ENCODE results near the gene NTRK2.

NTRK2 gene

GRCh38 chr9:84659313-84659712, 10.2 kb upstream of the NTRK2 start:
- H3K27me3 ChIP-seq (ENCODE audit: control insufficient read depth, low read length) = no peaks in the 10 kb centered on the region
- no peaks in the 10 kb centered on the region for H3K79me2 ChIP-seq (ENCODE audit: control insufficient read depth, low read length)
- no peaks in the 10 kb centered on the region for H3K9me2 ChIP-seq (replicated peaks; ENCODE audit: control insufficient read depth, low read length)
- H3F3A ChIP-seq (ENCODE audit: control insufficient read depth, insufficient read depth) = no peaks in the 10 kb centered on the region
- TF ChIP-seq EZH2phosphoT487 (IDR thresholded peaks at IDR 0.05; ENCODE audit: borderline replicate concordance, low read length) (no peak), CTCF (IDR thresholded peaks at IDR 0.05; ENCODE audit: low read depth, low read length, poor library complexity, severe bottlenecking) (no peak)
- no peak overlapping the region for H3K4me2 ChIP-seq (ENCODE audit: low read length)
- no peak overlapping the region for H3K27ac ChIP-seq (ENCODE audit: low read depth, low read length)
- no peaks in the 10 kb centered on the region for H4K20me1 ChIP-seq (ENCODE audit: control insufficient read depth, insufficient read depth, low read depth, low read length)
- no peaks in the 10 kb centered on the region for H3K9me3 ChIP-seq (ENCODE audit: control insufficient read depth, insufficient read depth, low read length)
- no peak overlapping the region for H3K4me3 ChIP-seq (ENCODE audit: low read length)
- no peaks in the 10 kb centered on the region for H3K36me3 ChIP-seq (ENCODE audit: control insufficient read depth, low read length)
- H3K4me1 ChIP-seq (ENCODE audit: control insufficient read depth, low read length) = no peaks in the 10 kb centered on the region

DNA sequence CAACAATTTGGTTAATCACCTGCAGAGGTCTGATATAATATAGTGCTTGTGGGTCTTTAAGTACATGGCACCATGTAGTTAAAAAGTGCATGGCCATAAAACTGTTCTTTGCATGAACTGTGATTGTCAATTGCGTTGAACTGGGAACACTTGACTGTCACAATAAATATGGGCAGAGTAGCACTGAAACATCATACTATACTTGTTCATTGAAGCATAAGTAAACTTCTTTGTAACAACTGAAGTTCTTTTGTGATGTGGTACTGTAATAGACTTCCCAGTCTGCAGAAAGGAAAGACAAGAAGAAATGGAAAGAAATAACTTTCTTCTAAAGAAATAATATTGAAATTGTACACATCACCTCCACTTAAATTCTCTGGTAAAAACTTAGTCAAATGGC, 9.8 kb upstream of the NTRK2 start:
- Histone ChIP-seq H3K36me3 (ENCODE audit: control insufficient read depth, low read length) (no peaks in the 10 kb centered on the region), H3K4me3 (ENCODE audit: low read length) (no peak overlapping the region), H3K27ac (ENCODE audit: low read depth, low read length) (no peak overlapping the region), H3F3A (ENCODE audit: control insufficient read depth, insufficient read depth) (no peaks in the 10 kb centered on the region), H3K9me2 (replicated peaks; ENCODE audit: control insufficient read depth, low read length) (no peaks in the 10 kb centered on the region), H3K27me3 (ENCODE audit: control insufficient read depth, low read length) (no peaks in the 10 kb centered on the region), H3K4me1 (ENCODE audit: control insufficient read depth, low read length) (no peaks in the 10 kb centered on the region), H4K20me1 (ENCODE audit: control insufficient read depth, insufficient read depth, low read depth, low read length) (no peaks in the 10 kb centered on the region), H3K4me2 (ENCODE audit: low read length) (no peak overlapping the region), H3K79me2 (ENCODE audit: control insufficient read depth, low read length) (no peaks in the 10 kb centered on the region), H3K9me3 (ENCODE audit: control insufficient read depth, insufficient read depth, low read length) (no peaks in the 10 kb centered on the region)
- no peak for TF ChIP-seq CTCF (IDR thresholded peaks at IDR 0.05; ENCODE audit: low read depth, low read length, poor library complexity, severe bottlenecking)
- TF ChIP-seq EZH2phosphoT487 (IDR thresholded peaks at IDR 0.05; ENCODE audit: borderline replicate concordance, low read length) = no peak

GRCh38 chr9:84667571-84668195, 1.8 kb upstream of the NTRK2 start:
- H3K27ac ChIP-seq (ENCODE audit: low read depth, low read length) = no peak overlapping the region
- no peaks in the 10 kb centered on the region; the same call in 1 of the 2 replicates for H3K9me3 ChIP-seq (ENCODE audit: control insufficient read depth, insufficient read depth, low read length)
- no peaks in the 10 kb centered on the region for H3K9me2 ChIP-seq (replicated peaks; ENCODE audit: control insufficient read depth, low read length)
- no peaks in the 10 kb centered on the region for H4K20me1 ChIP-seq (ENCODE audit: control insufficient read depth, insufficient read depth, low read depth, low read length)
- TF ChIP-seq EZH2phosphoT487 (IDR thresholded peaks at IDR 0.05; ENCODE audit: borderline replicate concordance, low read length) = no peak
- peak; percentile 23 for TF ChIP-seq CTCF (IDR thresholded peaks at IDR 0.05; ENCODE audit: low read depth, low read length, poor library complexity, severe bottlenecking)
- no peaks in the 10 kb centered on the region for H3K4me1 ChIP-seq (ENCODE audit: control insufficient read depth, low read length)
- H3F3A ChIP-seq (ENCODE audit: control insufficient read depth, insufficient read depth) = no peaks in the 10 kb centered on the region
- H3K4me2 ChIP-seq (ENCODE audit: low read length) = no peak overlapping the region
- 0 out of 2 replicates have a peak, but pooled peaks cover 3% of the 10 kb centered on the region for H3K27me3 ChIP-seq (ENCODE audit: control insufficient read depth, low read length)
- no peaks in the 10 kb centered on the region for H3K79me2 ChIP-seq (ENCODE audit: control insufficient read depth, low read length)
- no peak overlapping the region for H3K4me3 ChIP-seq (ENCODE audit: low read length)
- no peaks in the 10 kb centered on the region for H3K36me3 ChIP-seq (ENCODE audit: control insufficient read depth, low read length)
